Ishikawa (cell line): ENCODE results near the gene CEP131.

Experiments
- CEBPB ChIP-seq: IDR thresholded peaks from 2 replicates; pipeline ENCODE4 v1.6.1; 2012
- CREB1 ChIP-seq: IDR thresholded peaks from 2 replicates; pipeline ENCODE4 v1.6.1; 2012; ENCODE audit warnings: low read depth
- EGR1 ChIP-seq: IDR thresholded peaks from 2 replicates; pipeline ENCODE4 v1.6.1; 2012
- EP300 ChIP-seq: IDR thresholded peaks from 2 replicates; pipeline ENCODE4 v1.6.1; 2012; ENCODE audit warnings: borderline replicate concordance
- FOXM1 ChIP-seq: IDR thresholded peaks from 2 replicates; pipeline ENCODE4 v1.6.1; 2012; ENCODE audit warnings: low read depth, borderline replicate concordance
- MAX ChIP-seq: IDR thresholded peaks from 2 replicates; pipeline ENCODE4 v1.6.1; 2012
- NFIC ChIP-seq: IDR thresholded peaks from 2 replicates; pipeline ENCODE4 v1.6.1; 2012
- RAD21 ChIP-seq: IDR thresholded peaks from 2 replicates; pipeline ENCODE4 v1.6.1; 2012; ENCODE audit warnings: low read depth
- TAF1 ChIP-seq: IDR thresholded peaks from 2 replicates; pipeline ENCODE4 v1.6.1; 2012; ENCODE audit warnings: low read depth, mild to moderate bottlenecking
- TCF12 ChIP-seq: IDR thresholded peaks from 2 replicates; pipeline ENCODE4 v1.6.1; 2012; ENCODE audit warnings: low read depth
- TEAD4 ChIP-seq: IDR thresholded peaks from 2 replicates; pipeline ENCODE4 v1.6.1; 2012
- YY1 ChIP-seq: IDR thresholded peaks from 2 replicates; pipeline ENCODE4 v1.6.1; 2012; ENCODE audit warnings: low read depth
- ZBTB7A ChIP-seq: IDR thresholded peaks from 2 replicates; pipeline ENCODE4 v1.6.1; 2012; ENCODE audit warnings: low read depth
- TF ChIP-seq, protein P1 (sequence below): IDR thresholded peaks from 2 replicates; pipeline ENCODE4 v1.6.1; 2012; ENCODE audit warnings: low read depth, mild to moderate bottlenecking
- TF ChIP-seq, protein P2 (sequence below): IDR thresholded peaks from 2 replicates; pipeline ENCODE4 v1.6.1; 2012

CEP131 gene

GRCh38 chr17:81193051-81193410, 29.7 kb downstream of the CEP131 start:
- TF ChIP-seq EGR1 (no peak), MAX (no peak), CEBPB (no peak), NFIC (no peak), FOXM1 (no peak)

DNA sequence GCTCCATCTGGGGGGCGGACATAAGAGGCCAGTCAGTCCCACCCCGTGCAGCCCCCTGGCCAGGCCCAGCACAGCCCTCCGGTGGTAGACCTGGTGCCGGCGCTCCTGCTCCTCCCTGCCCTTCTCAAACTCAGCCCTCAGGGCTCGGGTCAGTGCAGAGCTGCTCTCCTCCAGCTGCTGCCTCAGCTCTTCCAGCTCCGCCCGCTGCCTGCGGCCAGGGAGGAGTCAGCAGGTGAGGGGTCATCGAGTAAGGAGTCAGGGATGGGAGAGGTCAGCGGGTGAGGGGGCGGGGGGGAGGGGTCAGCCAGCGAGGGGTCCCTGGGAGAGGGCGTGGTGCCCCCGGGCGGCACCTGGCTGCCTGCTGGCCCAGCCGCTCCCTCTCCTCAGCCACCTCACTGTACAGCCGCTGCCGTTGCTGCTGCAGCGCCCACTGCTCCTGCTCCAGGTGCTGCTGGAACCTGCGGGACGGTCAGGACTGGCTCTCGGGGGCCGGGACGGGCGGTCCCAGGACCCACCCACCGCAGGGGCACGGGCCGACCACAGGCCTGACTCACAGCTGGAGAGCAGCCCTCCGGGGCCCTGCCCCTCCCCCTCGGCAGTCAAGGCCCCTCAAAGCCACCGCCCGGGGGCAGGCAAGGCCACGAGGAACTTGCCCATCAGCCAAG, 30.2 kb downstream of the CEP131 start:
- TF ChIP-seq YY1 = no peak
- TF ChIP-seq, protein P1, sequence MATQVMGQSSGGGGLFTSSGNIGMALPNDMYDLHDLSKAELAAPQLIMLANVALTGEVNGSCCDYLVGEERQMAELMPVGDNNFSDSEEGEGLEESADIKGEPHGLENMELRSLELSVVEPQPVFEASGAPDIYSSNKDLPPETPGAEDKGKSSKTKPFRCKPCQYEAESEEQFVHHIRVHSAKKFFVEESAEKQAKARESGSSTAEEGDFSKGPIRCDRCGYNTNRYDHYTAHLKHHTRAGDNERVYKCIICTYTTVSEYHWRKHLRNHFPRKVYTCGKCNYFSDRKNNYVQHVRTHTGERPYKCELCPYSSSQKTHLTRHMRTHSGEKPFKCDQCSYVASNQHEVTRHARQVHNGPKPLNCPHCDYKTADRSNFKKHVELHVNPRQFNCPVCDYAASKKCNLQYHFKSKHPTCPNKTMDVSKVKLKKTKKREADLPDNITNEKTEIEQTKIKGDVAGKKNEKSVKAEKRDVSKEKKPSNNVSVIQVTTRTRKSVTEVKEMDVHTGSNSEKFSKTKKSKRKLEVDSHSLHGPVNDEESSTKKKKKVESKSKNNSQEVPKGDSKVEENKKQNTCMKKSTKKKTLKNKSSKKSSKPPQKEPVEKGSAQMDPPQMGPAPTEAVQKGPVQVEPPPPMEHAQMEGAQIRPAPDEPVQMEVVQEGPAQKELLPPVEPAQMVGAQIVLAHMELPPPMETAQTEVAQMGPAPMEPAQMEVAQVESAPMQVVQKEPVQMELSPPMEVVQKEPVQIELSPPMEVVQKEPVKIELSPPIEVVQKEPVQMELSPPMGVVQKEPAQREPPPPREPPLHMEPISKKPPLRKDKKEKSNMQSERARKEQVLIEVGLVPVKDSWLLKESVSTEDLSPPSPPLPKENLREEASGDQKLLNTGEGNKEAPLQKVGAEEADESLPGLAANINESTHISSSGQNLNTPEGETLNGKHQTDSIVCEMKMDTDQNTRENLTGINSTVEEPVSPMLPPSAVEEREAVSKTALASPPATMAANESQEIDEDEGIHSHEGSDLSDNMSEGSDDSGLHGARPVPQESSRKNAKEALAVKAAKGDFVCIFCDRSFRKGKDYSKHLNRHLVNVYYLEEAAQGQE = no peak
- no peak for TF ChIP-seq ZBTB7A
- no peak for TF ChIP-seq CEBPB
- no peak for TF ChIP-seq TAF1
- no peak for TF ChIP-seq RAD21
- TF ChIP-seq, protein P2, sequence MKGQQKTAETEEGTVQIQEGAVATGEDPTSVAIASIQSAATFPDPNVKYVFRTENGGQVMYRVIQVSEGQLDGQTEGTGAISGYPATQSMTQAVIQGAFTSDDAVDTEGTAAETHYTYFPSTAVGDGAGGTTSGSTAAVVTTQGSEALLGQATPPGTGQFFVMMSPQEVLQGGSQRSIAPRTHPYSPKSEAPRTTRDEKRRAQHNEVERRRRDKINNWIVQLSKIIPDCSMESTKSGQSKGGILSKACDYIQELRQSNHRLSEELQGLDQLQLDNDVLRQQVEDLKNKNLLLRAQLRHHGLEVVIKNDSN = no peak
- TF ChIP-seq TCF12 = no peak
- TF ChIP-seq CREB1 = no peak
- no peak for TF ChIP-seq TEAD4
- TF ChIP-seq EP300 = no peak
- no peak for TF ChIP-seq MAX
- no peak for TF ChIP-seq FOXM1
- no peak for TF ChIP-seq NFIC
- no peak for TF ChIP-seq EGR1

DNA sequence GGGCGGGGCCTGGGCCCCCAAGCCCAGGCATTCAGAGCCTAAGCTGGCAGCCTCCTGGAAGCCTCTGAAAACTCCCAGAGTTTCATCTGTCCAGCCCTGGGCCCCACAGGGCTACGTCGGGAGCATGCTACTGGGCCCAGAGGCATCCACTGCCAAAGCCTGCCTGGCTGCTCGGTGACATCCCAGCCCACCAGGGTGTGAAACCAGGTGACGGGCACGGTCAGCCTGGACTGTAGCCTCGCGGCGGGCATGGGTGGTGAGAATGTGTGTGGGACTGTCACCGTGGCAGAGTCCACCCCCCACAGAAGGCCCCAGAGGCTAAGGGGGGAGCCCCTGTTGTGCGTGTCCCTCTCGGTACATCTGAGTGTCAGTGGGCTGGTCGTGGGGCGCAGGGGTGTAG, 31.1 kb downstream of the CEP131 start:
- no peak for TF ChIP-seq YY1
- TF ChIP-seq ZBTB7A = no peak
- TF ChIP-seq TEAD4 = no peak
- TF ChIP-seq NFIC = no peak
- no peak for TF ChIP-seq EGR1
- TF ChIP-seq CREB1 = no peak
- TF ChIP-seq CEBPB = no peak
- TF ChIP-seq, protein P1 = no peak
- no peak for TF ChIP-seq FOXM1
- TF ChIP-seq TAF1 = no peak
- TF ChIP-seq MAX = no peak

GRCh38 chr17:81191116-81191515, 31.6 kb downstream of the CEP131 start:
- TF ChIP-seq TEAD4 (no peak), MAX (no peak), FOXM1 (no peak), TCF12 (no peak)

DNA sequence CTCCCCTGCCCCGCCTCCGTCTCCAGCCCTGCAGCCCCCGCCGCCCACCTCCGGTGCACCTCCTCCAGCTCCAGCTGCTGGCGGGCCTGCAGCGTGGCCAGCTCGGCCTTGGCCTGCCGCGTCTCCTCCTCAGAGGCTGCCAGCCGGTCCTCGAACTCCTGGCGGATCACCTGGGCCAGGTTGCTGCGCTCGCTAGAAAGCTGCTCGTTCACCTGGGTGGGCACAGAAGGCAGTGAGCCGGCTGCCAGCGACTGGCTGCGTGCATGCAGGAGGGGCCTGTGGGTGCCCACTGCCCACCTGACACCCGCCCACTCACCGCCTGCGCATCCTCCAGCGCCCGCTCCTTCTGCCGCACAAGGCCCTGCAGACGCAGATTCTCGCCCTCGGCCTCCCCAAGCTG, 32.2 kb downstream of the CEP131 start:
- TF ChIP-seq, protein P2 = no peak
- TF ChIP-seq TAF1 = no peak
- TF ChIP-seq TCF12 = no peak
- no peak for TF ChIP-seq MAX
- TF ChIP-seq CREB1 = no peak
- TF ChIP-seq TEAD4 = no peak
